ENCODE measurements around the gene HVCN1.
"Not testable (repeated sequence)": the region's sequence is repeated elsewhere in the genome, so short reads cannot be mapped to it uniquely, and the experiment has no call there.

HVCN1 gene

GRCh38 chr12:110668480-110669192 lies 20.3 kb downstream of the HVCN1 start:
- DNase-seq (ENCODE audit: low spot score) (no peak), FAIRE-seq (no peak)

- no peak for DNase-seq (ENCODE audit: low spot score)
- FAIRE-seq, result no peak
Observed at GRCh38 chr12:110667671-110668070, 21.2 kb downstream of the HVCN1 start.

- FAIRE-seq (no peak), DNase-seq (ENCODE audit: low spot score) (no peak)
Observed at GRCh38 chr12:110666892-110667291, 22.0 kb downstream of the HVCN1 start.

GRCh38 chr12:110661337-110661972 lies 27.5 kb downstream of the HVCN1 start:
- DNase-seq (ENCODE audit: low spot score) (no peak), FAIRE-seq (no peak)

- no peak for FAIRE-seq
- DNase-seq (ENCODE audit: low spot score), result no peak
Observed at GRCh38 chr12:110658878-110659277, 30.0 kb downstream of the HVCN1 start.

- DNase-seq (ENCODE audit: low spot score), result no peak
- no peak for FAIRE-seq
Observed at GRCh38 chr12:110658242-110658641, 30.7 kb downstream of the HVCN1 start.

GRCh38 chr12:110657747-110658146 lies 31.2 kb downstream of the HVCN1 start:
- FAIRE-seq, result no peak
- DNase-seq (ENCODE audit: low spot score), result no peak

- no peak for FAIRE-seq
- DNase-seq (ENCODE audit: low spot score), result no peak
Observed at GRCh38 chr12:110656071-110656655, 32.8 kb downstream of the HVCN1 start.

- not testable (repeated sequence) for FAIRE-seq; DNase-seq (ENCODE audit: low spot score)
Observed at GRCh38 chr12:110654238-110654637, 34.7 kb downstream of the HVCN1 start.

- FAIRE-seq, result no peak
- DNase-seq (ENCODE audit: low spot score), result no peak
Observed at GRCh38 chr12:110649341-110649847, 39.5 kb downstream of the HVCN1 start.

GRCh38 chr12:110647631-110648040 lies 41.3 kb downstream of the HVCN1 start:
- no peak for FAIRE-seq

GRCh38 chr12:110641521-110641920 lies 47.4 kb downstream of the HVCN1 start:
- DNase-seq (ENCODE audit: low spot score), result no peak
- FAIRE-seq, result no peak

More at GRCh38 chr12:110647631-110648040, 41.3 kb downstream of the HVCN1 start:
- DNase-seq (ENCODE audit: low spot score), result no peak

- DNase-seq (ENCODE audit: low spot score) (no peak), FAIRE-seq (no peak)
Observed at GRCh38 chr12:110640275-110641025, 48.5 kb downstream of the HVCN1 start.

GRCh38 chr12:110639336-110640141 lies 49.4 kb downstream of the HVCN1 start:
- no peak for FAIRE-seq
- DNase-seq (ENCODE audit: low spot score), result peak; percentile 31

- DNase-seq (ENCODE audit: low spot score) (no peak), FAIRE-seq (no peak)
Observed at GRCh38 chr12:110638796-110639195, 50.1 kb downstream of the HVCN1 start.

GRCh38 chr12:110637869-110638441 lies 51.0 kb downstream of the HVCN1 start:
- FAIRE-seq, result no peak
- DNase-seq (ENCODE audit: low spot score), result no peak

- FAIRE-seq, result no peak
Observed at GRCh38 chr12:110636516-110636915, 52.4 kb downstream of the HVCN1 start.

GRCh38 chr12:110635055-110635454 lies 53.9 kb downstream of the HVCN1 start:
- FAIRE-seq (no peak), DNase-seq (ENCODE audit: low spot score) (no peak)

More at GRCh38 chr12:110636516-110636915, 52.4 kb downstream of the HVCN1 start:
- no peak for DNase-seq (ENCODE audit: low spot score)

GRCh38 chr12:110627500-110628195 lies 61.3 kb downstream of the HVCN1 start:
- FAIRE-seq (no peak), DNase-seq (ENCODE audit: low spot score) (no peak)

- no peak for FAIRE-seq
- no peak for DNase-seq (ENCODE audit: low spot score)
Observed at GRCh38 chr12:110622582-110622981, 66.3 kb downstream of the HVCN1 start.
